HG03139 (cell line): ENCODE measurements around the gene KYNU.
A peak's percentile ranks its signal among the peaks of the same experiment; 100 is the strongest.

ENCODE experiments used
- ATAC-seq: cut with Tn5 transposase; IDR thresholded peaks from one replicate; pipeline ENCODE4 v1.9.1; 2021; ENCODE audit not compliant: unreplicated experiment

KYNU gene

DNA sequence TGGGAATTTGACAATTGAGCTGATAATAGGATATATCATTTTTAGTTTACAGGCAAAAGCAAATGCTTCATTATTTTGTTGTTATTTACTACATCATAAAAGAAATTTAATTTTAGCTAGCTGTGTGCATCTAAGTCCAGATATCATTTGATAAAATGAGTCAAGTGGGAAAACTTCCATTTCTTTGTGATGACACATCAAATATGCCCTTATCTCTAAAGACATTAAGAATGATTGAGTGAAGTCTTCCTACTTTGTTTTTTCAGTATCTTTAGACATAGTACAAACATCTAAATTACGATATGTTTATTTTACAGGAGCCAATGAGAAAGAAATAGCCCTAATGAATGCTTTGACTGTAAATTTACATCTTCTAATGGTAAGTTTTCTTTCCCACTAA, 77.0 kb downstream of the KYNU start:
- no peak for ATAC-seq

- no peak for ATAC-seq
Measured at GRCh38 chr2:142957144-142957543, 79.7 kb downstream of the KYNU start.

DNA sequence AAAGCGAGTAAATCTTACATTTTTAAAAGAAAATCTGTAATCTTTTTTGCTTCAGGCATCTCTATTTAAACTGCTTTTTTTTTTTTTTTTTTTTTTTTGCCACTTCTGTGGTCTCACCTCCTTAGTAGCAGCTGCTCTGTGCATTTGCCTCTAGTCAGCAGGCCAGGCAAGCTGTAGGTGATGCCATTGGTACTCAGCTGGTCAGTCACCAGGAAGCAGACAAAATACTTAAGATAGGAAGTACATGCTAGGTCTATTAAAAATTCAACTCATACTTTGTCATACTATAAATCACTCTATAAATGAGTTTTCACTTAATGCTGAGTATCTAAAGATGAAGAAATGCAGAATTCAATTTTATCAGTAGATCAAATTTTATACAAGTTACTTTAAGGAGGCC, 83.7 kb downstream of the KYNU start:
- no peak for ATAC-seq

- ATAC-seq = no peak
Measured at GRCh38 chr2:142965443-142965842, 88.0 kb downstream of the KYNU start.

DNA sequence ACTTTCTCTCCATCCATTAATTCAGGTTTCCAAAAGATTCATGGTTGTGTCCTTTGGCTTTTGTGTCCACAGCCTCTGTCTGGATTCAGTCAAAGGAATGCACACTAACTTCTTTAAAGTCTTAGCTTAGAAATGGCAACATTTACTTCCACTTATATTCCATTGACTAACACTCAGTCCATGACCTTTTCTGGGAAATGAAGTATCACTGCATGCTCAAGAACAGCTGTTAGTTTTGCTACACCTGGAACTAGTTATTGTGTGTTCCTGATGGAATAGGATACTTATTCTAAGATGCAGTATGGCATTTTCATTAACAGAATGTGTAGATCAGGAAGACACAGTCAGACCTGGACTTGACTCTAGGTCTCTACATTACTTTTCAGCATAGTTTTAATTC, 88.8 kb downstream of the KYNU start:
- no peak for ATAC-seq

DNA sequence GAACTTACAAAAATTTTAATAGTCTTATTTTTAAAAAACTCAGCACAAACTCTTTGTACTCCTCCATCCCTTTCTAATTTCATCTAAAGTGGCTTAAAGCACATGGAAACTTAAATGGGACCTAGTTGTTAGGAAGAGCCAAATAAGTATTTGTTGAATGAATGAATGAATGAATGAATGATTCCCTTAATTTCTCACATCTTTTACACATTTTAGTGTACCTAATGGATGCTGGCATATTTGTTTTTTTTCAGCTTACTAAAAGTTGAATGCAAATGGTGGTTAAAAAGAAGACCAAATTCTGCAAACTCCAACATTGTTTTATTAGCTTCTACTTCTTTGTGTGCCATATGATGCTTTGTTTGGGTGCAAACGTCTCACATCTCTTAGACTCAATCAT, 89.6 kb downstream of the KYNU start:
- ATAC-seq = no peak

DNA sequence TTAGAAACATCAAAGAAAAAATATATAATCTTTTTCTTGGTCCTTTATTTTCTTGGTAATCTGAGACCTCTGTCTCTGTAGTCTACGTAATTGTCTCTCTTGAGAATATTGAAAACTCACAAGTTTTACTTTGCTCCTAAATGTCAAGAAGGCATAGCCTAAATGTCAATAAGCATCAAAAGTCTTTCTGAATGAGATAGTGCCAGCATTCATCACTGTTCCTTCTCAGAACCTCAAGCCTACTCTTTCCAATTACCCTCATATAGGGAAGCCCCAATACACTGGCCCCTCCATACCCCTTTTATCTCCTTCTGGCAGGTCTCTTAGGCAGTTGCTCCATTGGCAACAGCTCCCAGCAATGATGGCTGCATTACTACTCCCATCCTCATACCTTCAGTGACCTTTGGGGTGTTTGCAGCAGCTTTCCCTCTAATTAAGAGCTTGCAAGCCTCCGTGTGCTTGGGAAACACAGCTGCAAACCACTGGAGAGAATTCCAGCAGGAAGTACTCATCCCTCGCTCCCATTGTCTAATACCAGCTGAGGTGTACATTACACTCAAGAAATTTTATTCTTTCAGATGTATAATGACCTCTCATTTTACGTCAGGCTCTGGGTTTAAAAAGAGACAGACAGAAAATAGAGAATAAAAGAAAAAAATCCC, 95.8 kb downstream of the KYNU start:
- no peak for ATAC-seq

DNA sequence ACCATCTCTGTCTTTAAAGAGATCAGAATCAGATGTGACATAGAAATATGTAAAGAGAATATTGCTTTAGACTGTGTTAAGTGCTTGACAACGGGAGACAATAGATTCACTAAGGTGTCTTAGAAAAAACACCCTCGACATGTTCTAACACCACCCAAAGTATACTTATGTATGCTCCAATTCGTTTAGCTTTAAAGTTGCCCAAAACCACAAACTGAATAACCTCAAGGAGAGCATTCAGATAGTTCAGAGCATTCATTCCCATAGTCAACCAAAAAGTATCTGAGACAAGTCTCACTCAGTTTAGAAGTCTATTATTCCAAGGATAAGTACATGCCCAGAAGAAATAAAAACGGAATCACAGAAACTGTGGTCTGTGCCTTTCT, 96.4 kb downstream of the KYNU start:
- no peak for ATAC-seq

DNA sequence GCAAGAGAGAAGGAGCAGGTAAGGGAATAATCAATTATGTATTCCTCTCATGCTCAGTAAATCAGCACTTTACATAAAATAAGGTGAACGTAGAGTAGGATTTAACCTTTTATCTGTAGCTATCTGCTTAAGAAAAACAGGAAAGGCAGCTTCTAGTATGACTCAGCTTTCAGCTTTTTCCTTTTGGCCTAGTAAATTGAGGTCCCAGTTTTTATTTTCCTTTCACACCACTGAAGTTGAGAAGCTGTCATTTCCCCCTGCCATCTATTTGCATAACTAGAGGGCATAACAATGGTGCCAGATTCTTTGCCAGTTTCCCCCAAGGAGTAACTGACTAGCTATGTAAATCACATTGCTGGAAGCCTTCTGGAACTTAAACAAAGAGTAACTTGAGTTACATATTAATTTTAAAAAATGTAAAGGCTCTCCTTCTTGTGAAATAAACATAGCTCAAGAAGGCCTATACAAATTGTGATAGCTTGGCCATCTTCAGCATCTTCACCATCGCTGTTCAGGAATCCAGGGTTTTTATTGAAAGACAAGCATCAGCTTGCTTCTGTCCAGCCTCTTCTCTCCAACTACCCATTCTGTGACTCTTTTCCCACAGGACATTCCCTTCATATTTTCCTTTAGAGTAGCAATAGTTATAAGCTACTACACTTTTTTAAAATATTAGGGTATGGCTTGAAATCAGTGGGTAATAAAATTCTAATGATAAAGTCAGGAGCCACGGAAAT, 97.0 kb downstream of the KYNU start:
- peak; percentile 54 for ATAC-seq

- ATAC-seq = no peak
Measured at GRCh38 chr2:142975239-142975638, 97.8 kb downstream of the KYNU start.

- peak; percentile 33 for ATAC-seq
Measured at GRCh38 chr2:142980246-142981068, 103.0 kb downstream of the KYNU start.

- ATAC-seq = no peak
Measured at GRCh38 chr2:142981069-142981378, 103.6 kb downstream of the KYNU start.

GRCh38 chr2:142981756-142982155, 104.3 kb downstream of the KYNU start:
- no peak for ATAC-seq

- ATAC-seq = peak; percentile 71
Measured at GRCh38 chr2:142983174-142983573, 105.7 kb downstream of the KYNU start.

GRCh38 chr2:142984657-142985056, 107.2 kb downstream of the KYNU start:
- ATAC-seq = no peak

DNA sequence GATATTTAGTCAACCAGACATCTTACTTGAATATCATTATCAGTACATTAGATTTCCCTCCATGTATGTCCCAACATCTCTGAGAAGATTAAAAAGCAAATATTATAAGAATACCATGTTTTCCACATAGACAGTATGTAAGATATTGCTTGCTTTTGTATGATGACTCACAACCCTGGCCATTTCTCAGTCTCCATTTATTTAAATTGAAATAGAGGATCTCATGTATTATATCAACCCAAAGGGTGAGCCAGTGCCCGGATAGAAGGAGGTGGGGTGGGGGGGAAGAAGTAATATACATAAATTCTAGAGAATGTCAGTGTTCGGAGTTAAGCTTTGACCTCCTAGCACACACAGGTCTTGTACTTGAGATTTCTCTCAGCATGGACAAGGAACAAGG, 109.6 kb downstream of the KYNU start:
- no peak for ATAC-seq

- peak; percentile 80 for ATAC-seq
Measured at GRCh38 chr2:142989273-142990204, 112.1 kb downstream of the KYNU start.

- ATAC-seq = no peak
Measured at GRCh38 chr2:142991295-142991694, 113.8 kb downstream of the KYNU start.

DNA sequence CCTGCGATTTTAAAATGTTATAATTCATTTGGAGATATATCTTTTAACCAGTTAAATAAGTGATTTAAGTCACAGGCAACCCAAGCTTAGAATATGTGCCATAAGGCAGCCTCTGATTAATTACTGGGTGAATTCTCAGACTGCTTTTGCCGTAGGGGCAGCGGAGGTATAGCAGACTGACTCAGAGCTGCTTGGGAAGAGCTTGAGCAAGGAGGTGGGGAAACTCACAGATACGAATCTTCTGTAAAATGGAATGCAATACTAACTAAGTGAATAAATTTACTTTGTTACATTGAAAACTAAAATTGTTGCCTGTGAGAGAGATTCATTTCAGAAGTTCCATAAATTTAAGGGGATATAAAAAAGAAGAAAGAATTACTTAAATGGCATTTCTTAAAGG, 115.4 kb downstream of the KYNU start:
- ATAC-seq = no peak

DNA sequence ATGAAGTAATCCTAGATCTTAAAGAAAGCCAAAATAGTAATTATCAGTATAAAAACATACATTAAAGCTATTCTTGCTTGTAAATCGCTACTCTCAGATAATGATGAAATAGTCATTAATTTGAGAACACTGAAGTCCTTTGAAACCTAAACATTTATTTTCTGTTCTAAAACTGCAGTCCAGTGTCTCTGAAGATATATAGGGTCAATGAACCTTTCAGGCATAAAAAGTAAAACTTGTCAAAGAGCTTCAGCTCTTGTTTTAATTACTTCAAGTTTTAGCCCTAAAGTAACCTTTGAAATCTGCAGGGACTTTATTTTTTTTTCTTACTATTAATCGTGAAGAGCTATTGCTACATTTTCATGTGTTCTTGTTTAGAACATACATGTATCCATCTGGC, 116.3 kb downstream of the KYNU start:
- ATAC-seq = no peak

- no peak for ATAC-seq
Measured at GRCh38 chr2:142994665-142995064, 117.2 kb downstream of the KYNU start.
